ENCODE measurements around the gene UGT1A4. TPM values are rescaled to one million over a fixed set of nuclear protein-coding genes. Genes with fewer than 3 reads are reported as not detected.

UGT1A4 gene
- polyA plus RNA-seq, 1 experiment: not detected

DNA sequence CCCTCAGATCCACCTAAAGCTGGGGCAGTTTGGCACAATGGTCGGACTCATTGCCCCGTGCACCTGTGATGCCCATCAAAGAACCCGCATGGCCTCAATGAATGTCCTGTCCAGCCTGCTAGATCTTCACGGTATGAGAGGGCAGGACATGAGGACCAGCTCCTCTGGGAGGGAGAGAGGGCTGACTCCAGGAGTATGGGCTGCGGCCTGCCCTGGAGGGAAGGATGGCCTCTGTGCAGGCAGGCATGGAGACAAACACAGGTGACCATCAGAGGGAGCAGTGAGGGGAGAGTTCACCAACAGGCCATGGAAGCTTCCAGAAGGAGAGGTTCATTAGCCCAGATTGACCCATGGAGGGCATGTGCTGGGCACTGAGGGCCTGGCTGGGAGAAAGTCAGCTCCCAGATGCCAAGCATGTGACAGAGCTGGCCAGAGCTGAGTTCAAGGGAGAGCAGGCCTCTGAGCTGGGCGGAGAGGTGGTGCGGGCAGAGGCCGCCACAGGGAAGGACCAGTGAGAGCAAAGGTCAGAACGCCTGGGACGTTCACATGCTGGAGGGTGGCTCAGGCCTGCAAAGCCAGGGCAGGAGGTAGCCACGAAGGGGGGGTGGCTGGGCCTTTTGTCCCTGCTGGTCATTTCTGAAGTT is 99.6 kb downstream of the UGT1A4 start:
- no peak for DNase-seq (ENCODE audit: low read depth)
- ChIA-PET CTCF (no interaction called here), POLR2A (no interaction called here)
- H3K36me3 ChIP-seq (ENCODE audit: control insufficient read depth, insufficient read depth, low read length): no peaks in the 10 kb centered on the region
- H3K4me3 ChIP-seq (ENCODE audit: low read depth, low read length): no peak overlapping the region
- TF ChIP-seq CTCF (IDR thresholded peaks at IDR 0.05; ENCODE audit: insufficient read depth, low read depth, low read length): no peak
- H3K27me3 ChIP-seq (ENCODE audit: control insufficient read depth, insufficient read depth, low read length): 0 out of 2 replicates have a peak, but pooled peaks cover 1% of the 10 kb centered on the region

DNA sequence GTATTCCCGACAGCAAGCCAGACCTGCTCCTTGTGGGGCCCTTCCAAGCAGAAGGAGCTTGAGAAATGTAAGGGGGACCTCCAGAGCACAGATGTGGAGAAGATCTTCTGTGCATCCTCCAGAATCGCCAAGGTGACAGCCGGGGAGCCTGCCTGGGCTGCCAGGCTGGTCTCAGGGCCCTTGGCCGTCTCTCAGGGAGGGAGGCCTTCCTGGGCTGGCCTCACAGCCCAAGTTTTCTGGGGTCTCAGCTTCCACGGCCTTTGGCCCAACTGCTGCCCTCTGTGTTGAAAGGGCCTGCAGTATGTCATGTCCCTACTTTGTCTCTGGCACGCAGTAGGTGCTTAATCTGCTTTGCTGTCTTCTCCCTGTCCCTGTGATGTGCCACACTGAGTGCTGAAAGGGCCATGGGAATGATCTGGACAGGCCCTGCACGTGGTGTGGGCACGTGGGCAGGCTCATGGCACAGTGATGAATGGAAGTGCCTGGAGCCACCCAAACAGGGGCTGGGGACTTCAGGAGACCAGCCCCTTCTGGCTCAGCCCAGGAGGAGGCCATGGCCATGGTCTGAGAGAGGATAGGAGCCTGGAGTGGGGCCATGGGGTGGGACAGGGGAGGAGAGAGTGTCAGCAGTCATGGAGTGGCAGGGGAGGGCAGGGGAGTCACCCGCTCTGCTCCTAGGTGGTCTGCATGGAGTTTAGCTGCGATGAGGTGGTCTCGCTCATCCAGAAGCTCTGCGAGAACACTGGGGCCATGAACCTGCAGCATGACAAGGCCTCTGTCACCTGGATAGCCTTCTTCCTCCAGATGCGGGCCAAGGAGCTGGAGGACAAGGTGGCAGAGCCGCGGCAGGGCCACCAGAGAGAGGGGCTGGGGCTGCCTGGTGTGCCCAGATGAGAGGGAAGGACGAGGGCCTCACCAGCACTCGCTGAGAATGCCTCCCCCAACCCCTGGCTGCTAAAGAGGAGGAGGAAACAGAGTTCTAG is 100.4 kb downstream of the UGT1A4 start:
- CTCF ChIA-PET: interaction anchor here (1.0 kb wide), 1 partner anchor 52 kb away, joined by 3 read pairs; no protein-coding TSS in a partner anchor
- POLR2A ChIA-PET: no interaction called here
- H3K36me3 ChIP-seq (ENCODE audit: control insufficient read depth, insufficient read depth, low read length): no peaks in the 10 kb centered on the region
- no peak overlapping the region for H3K4me3 ChIP-seq (ENCODE audit: low read depth, low read length)
- no peak for DNase-seq (ENCODE audit: low read depth)
- H3K27me3 ChIP-seq (ENCODE audit: control insufficient read depth, insufficient read depth, low read length): no peaks in the 10 kb centered on the region
- no peak for TF ChIP-seq CTCF (IDR thresholded peaks at IDR 0.05; ENCODE audit: insufficient read depth, low read depth, low read length)

DNA sequence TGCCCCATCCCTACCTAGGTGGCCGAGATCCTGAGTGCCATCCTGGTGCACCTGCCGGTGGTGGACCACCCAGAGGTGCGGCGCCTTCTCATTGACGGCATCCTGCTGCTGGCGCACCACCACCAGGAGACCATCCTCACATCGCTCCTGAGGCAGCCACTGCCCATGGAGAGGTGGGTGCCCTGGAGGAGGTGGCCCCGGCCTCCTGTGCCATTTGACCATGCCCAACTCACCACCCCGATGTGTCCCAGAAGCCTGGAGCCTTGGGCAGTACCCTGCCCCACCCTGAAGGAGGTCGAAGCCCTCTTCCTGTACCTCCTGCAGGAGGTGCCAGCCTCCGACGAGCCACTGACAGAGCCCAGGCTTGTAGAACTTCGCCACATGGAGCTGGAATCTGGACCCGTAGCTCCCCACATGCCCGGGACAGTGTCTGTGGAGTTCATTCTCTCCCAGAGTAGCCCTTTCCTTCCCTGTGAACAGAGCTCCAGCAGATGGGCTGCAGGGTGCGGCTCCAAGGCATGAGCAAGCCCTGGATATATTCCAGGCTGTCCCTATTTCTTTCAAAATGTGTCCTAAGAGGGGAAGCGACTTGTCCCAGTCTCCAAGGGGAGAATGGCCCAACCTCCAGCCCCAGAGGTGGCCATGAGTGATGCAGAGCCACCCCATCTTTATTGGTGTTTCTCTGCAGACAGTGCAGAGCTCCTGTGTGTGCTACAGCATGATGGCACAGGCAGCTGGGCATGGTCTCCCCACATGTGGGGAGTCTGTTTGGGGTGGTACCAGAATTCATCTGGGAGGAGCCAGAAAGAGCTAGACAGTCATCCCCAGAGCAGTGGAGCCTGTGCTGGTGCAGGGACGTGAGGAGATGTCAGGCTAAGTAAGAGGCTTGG is 101.6 kb downstream of the UGT1A4 start:
- CTCF ChIA-PET: interaction anchor here (1.0 kb wide), 1 partner anchor 53 kb away, joined by 3 read pairs; no protein-coding TSS in a partner anchor

GRCh38 chr2:233820774-233821105 is 102.2 kb downstream of the UGT1A4 start:
- no peak for DNase-seq (ENCODE audit: low read depth)
- Histone ChIP-seq H3K36me3 (ENCODE audit: control insufficient read depth, insufficient read depth, low read length) (no peaks in the 10 kb centered on the region), H3K27me3 (ENCODE audit: control insufficient read depth, insufficient read depth, low read length) (no peaks in the 10 kb centered on the region), H3K4me3 (ENCODE audit: low read depth, low read length) (no peak overlapping the region)
- POLR2A ChIA-PET: no interaction called here
- no peak for TF ChIP-seq CTCF (IDR thresholded peaks at IDR 0.05; ENCODE audit: insufficient read depth, low read depth, low read length)
- CTCF ChIA-PET: no interaction called here

More for the DNA sequence above, 101.6 kb downstream of the UGT1A4 start:
- no peak for TF ChIP-seq CTCF (IDR thresholded peaks at IDR 0.05; ENCODE audit: insufficient read depth, low read depth, low read length)
- no peak for DNase-seq (ENCODE audit: low read depth)
- no peaks in the 10 kb centered on the region for H3K36me3 ChIP-seq (ENCODE audit: control insufficient read depth, insufficient read depth, low read length)
- no peak overlapping the region for H3K4me3 ChIP-seq (ENCODE audit: low read depth, low read length)
- POLR2A ChIA-PET: no interaction called here
- no peaks in the 10 kb centered on the region for H3K27me3 ChIP-seq (ENCODE audit: control insufficient read depth, insufficient read depth, low read length)
